Thyroid gland (tissue), 4 donors: Measurements from ENCODE around the gene RMND5A. TPM values are rescaled to one million over a fixed set of nuclear protein-coding genes. Genes with fewer than 3 reads are reported as not detected.

ENCODE experiments used
- DNase-seq, 2 donors: peaks; one replicate each; pipeline ENCODE4 v3.0.0-alpha.2; 2019
- H3K27ac ChIP-seq, 3 donors: fragments of 200-600 bp; sonication (generic); 1 replicate in 2 of 3; 2 replicates in 1 of 3; pipeline ENCODE4 v1.5.1; 2016 to 2019; ENCODE audit warnings: mild to moderate bottlenecking in 1 of 3, moderate library complexity in 1 of 3
- H3K27me3 ChIP-seq: fragments of 200-600 bp; sonication (generic); one replicate; pipeline ENCODE4 v1.5.1; 2019
- H3K36me3 ChIP-seq, 2 donors: fragments of 200-600 bp; sonication (generic); one replicate each; pipeline ENCODE4 v1.5.1; 2016 to 2019
- H3K4me1 ChIP-seq, 2 donors: fragments of 200-600 bp; sonication (generic); one replicate each; pipeline ENCODE4 v1.5.1; 2017 to 2019
- H3K4me3 ChIP-seq, 3 donors: fragments of 200-600 bp; sonication (generic); replicated peaks in 1 of 3; 1 replicate in 2 of 3; 2 replicates in 1 of 3; pipeline ENCODE4 v1.5.1; 2016; ENCODE audit warnings: mild to moderate bottlenecking in 1 of 3
- H3K9me3 ChIP-seq: fragments of 200-600 bp; sonication (generic); one replicate; pipeline ENCODE4 v1.5.1; 2017
- CTCF ChIP-seq, 6 experiments: fragments of 200-600 bp in 3 of 6; fragments of 450-650 bp in 3 of 6; sonication (generic) in 3 of 6; IDR thresholded peaks; one replicate each; pipeline ENCODE4 v1.5.1; 2016 to 2019; ENCODE audit warnings: antibody characterized with exemption in 6 of 6, mild to moderate bottlenecking in 2 of 6, inconsistent platforms in 1 of 6, moderate library complexity in 1 of 6
- POLR2A ChIP-seq, 2 donors: fragments of 450-650 bp; IDR thresholded peaks; one replicate each; pipeline ENCODE4 v1.6.1; 2017; ENCODE audit warnings: antibody characterized with exemption in 2 of 2, mild to moderate bottlenecking in 2 of 2, moderate library complexity in 1 of 2
- WGBS, 2 donors: methylation state at CpG; one replicate each; pipeline ENCODE4 v1.1.5; 2017; 5-methylcytosine and 5-hydroxymethylcytosine counted together
- intact Hi-C: fragments of 100-400 bp; cut with DNase I; formaldehyde crosslinking; loops from one replicate; pipeline ENCODE4 v1.15.1; 2023
- total RNA-seq, 4 donors: library from RNA; depleted of rRNA; stranded (reverse); fragments of >200 nt; gene quantifications; one replicate each; pipeline ENCODE4 v1.2.3, GENCODE V29; 2016

RMND5A gene
- total RNA-seq, 4 donors from 2014 or later, result 29.0 to 45.5 (median 41.0) TPM

- DNase-seq, result no peak
- H3K36me3 ChIP-seq, result peaks cover 0 to 6% of the 10 kb centered on the region in 2 donors
- no peak overlapping the region for H3K27ac ChIP-seq
- H3K4me3 ChIP-seq, result no peak overlapping the region
- no peaks in the 10 kb centered on the region for H3K9me3 ChIP-seq
- peaks cover 11 to 14% of the 10 kb centered on the region in 2 donors for H3K4me1 ChIP-seq
- no peaks in the 10 kb centered on the region for H3K27me3 ChIP-seq
- intact Hi-C loops, result no loop called here
- WGBS, 2 donors, result 77 to 84% methylated on average over 5 of the region's 5 CpGs
- TF ChIP-seq CTCF (IDR thresholded peaks at IDR 0.05) (no peak), POLR2A (IDR thresholded peaks at IDR 0.05) (no peak)
Measured at GRCh38 chr2:86774862-86775261, 54.8 kb downstream of the RMND5A start.

GRCh38 chr2:86775338-86775737 is 55.2 kb downstream of the RMND5A start:
- H3K9me3 ChIP-seq, result no peaks in the 10 kb centered on the region
- peaks cover 0 to 6% of the 10 kb centered on the region in 2 donors for H3K36me3 ChIP-seq
- H3K4me1 ChIP-seq, result peaks cover 11 to 14% of the 10 kb centered on the region in 2 donors
- intact Hi-C loops, result no loop called here
- whole genome bisulfite sequencing, 2 donors, result 27 to 37% methylated on average over 4 of the region's 4 CpGs
- DNase-seq, result no peak
- TF ChIP-seq POLR2A (IDR thresholded peaks at IDR 0.05), result no peak
- no peak for TF ChIP-seq CTCF (IDR thresholded peaks at IDR 0.05)
- no peak overlapping the region for H3K27ac ChIP-seq
- no peaks in the 10 kb centered on the region for H3K27me3 ChIP-seq
- no peak overlapping the region for H3K4me3 ChIP-seq

DNA sequence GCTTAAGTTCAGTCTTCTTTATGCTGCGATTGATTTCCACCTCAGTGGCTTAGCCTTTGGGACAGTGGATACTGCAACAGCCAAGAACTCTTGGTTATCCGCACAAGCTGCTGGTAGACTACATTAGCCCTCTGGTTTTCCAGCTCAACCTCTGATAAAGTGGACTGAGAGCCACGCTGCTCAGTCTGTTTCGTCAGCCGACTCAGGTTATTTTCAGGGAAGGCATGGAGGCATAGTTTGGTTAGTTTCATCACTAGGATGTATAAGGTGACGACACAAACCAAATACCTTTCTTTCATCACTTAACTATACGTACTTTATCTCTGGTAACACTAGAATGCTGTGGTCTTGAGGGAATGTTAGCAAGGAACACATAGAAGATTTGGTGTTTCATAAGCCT is 56.4 kb downstream of the RMND5A start:
- no peaks in the 10 kb centered on the region for H3K9me3 ChIP-seq
- WGBS, 2 donors, result 84 to 85% methylated on average over 7 of the region's 7 CpGs
- peaks cover 11 to 14% of the 10 kb centered on the region in 2 donors for H3K4me1 ChIP-seq
- no peak overlapping the region for H3K4me3 ChIP-seq
- intact Hi-C loops, result no loop called here
- DNase-seq, result no peak
- H3K27ac ChIP-seq, result no peak overlapping the region
- TF ChIP-seq CTCF (IDR thresholded peaks at IDR 0.05) (no peak), POLR2A (IDR thresholded peaks at IDR 0.05) (no peak)
- H3K36me3 ChIP-seq, result no peaks in the 10 kb centered on the region
- H3K27me3 ChIP-seq, result no peaks in the 10 kb centered on the region

- Histone ChIP-seq H3K27me3 (no peaks in the 10 kb centered on the region), H3K36me3 (no peaks in the 10 kb centered on the region), H3K9me3 (no peaks in the 10 kb centered on the region), H3K4me3 (no peak overlapping the region), H3K4me1 (peaks cover 6 to 8% of the 10 kb centered on the region in 2 donors), H3K27ac (no peak overlapping the region)
- intact Hi-C loops, result no loop called here
- WGBS, 2 donors, result 62 to 68% methylated on average over 2 of the region's 2 CpGs
- DNase-seq, result no peak
- TF ChIP-seq POLR2A (IDR thresholded peaks at IDR 0.05), result no peak
- no peak for TF ChIP-seq CTCF (IDR thresholded peaks at IDR 0.05)
Measured at GRCh38 chr2:86778957-86779356, 58.9 kb downstream of the RMND5A start.

DNA sequence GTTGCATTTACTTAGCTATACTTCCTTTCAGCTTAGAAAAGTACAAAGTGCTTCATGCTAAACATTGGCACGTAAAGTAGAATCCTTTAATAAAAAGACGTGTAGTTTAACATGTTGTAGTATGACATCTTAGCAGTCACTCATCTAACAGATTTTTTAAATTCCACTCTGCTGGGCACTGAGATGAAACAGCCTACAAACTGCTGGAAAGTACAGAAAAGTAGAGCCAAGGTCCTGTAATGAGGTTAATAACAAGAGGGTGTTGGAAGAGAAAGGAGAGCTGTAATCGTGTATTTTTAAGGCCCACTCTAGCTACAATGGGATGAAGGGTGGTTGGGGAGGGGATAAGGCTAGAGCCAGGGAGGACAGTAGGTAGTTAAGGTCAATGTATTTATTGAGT is 59.9 kb downstream of the RMND5A start:
- H3K36me3 ChIP-seq, result no peaks in the 10 kb centered on the region
- peaks cover 6 to 8% of the 10 kb centered on the region in 2 donors for H3K4me1 ChIP-seq
- H3K9me3 ChIP-seq, result no peaks in the 10 kb centered on the region
- H3K27me3 ChIP-seq, result no peaks in the 10 kb centered on the region
- 37 to 51% methylated on average over 3 of the region's 3 CpGs for WGBS, 2 donors
- TF ChIP-seq CTCF (IDR thresholded peaks at IDR 0.05) (no peak), POLR2A (IDR thresholded peaks at IDR 0.05) (no peak)
- H3K27ac ChIP-seq, result no peak overlapping the region
- intact Hi-C loops, result no loop called here
- no peak for DNase-seq
- no peak overlapping the region for H3K4me3 ChIP-seq
